ENCODE data around the gene TTR.

Gene TTR

DNA sequence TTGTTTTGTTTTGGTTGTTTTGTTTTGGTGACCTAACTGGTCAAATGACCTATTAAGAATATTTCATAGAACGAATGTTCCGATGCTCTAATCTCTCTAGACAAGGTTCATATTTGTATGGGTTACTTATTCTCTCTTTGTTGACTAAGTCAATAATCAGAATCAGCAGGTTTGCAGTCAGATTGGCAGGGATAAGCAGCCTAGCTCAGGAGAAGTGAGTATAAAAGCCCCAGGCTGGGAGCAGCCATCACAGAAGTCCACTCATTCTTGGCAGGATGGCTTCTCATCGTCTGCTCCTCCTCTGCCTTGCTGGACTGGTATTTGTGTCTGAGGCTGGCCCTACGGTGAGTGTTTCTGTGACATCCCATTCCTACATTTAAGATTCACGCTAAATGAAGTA lies at the start of gene TTR:
Gene TTR, plus strand, starts transcription at position 250 of the 400 bp plus-strand sequence. Its CDS starts 26 bp downstream, at position 276.
- no peak for DNase-seq

DNA sequence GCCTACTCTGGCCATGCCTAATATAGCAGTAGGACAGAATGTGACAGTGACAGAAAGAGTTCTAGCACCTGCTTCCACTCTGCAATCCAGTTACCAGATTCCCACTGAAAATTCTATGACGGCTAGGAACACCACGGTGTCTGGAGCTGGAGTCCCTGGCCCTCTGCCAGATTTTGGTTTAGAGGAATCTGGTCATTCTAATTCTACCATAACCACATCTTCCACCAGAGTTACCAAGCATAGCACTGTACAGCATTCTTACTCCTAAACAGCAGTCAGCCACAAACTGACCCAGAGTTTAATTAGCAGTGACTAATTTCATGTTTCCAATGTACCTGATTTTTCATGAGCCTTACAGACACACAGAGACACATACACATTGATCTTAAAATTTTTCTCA lies 45.2 kb upstream of the TTR start:
- DNase-seq = no peak

DNA sequence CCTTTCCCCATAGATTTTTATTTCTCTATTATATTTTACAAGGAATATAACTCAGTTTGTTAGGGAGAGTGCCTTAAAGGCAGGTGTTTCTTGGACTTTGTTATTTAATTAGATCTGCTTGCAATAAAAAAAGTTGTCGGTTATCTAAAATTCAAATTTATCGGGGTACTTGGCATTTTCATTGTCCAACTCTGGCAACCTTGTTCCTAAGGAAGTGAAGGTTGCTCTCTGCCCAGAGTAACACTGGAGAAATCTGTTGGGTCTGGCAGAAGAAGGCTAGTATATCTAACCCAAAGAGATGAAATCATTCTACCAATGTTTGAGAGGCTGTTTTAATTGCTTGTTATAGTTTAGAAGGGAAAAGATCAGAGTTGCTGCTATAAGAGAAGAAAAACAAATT lies 42.8 kb upstream of the TTR start:
- no peak for DNase-seq

DNA sequence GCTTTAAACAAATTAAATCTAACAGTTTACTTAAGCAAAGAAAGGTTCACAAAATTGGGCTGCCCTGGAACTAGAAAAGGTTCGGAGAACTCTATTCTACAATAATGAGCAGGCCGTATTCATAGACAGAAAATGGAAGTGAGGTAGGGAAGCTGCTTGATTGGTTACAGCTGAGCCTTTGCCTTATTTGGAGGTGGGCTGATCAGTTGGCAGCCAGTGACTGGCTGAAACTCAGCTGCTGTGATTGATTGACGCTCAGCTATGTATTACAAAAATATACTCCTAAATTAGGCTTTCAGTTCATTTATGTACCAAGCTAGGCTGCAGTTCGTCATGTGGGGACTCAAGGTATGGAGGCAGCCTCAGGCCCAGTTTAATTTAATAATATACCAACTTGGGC lies 42.3 kb upstream of the TTR start:
- DNase-seq = no peak

DNA sequence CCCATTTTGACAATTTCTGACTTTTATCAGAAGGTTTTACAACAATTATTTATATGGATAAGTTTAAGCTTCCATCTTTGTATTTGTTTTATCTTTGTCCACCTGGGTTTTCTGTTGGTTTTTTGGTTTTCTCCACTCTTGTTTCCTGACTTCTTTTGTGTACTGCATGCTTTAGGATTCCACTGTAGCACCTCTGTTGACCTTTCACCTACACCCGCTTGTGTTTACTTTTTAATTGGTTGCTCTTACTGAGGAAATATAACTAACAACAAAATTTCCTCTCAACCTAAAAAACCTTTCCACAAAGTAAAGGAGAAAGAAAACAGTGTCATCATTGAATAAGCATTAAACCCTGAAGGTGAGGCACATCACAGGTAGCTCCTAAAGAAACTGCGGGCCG lies 39.8 kb upstream of the TTR start:
- DNase-seq = no peak

DNA sequence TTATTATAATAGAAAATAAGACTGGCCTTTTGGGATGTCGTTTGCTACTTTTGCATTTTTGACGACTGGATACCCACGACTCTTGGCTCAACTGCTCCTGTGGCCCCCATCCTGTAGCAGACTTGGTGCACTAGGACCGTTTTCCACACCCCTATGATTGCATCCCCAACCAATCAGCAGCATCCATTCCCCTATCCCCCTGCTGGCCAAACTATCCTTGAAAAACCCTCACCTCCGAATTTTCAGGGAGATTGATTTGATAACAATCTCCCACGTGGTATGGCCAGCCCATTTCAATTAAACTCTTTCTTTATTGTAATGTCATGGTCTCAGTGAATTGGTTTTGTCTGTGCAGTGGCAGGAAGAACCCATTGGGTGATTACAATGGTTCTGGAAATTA lies 37.9 kb upstream of the TTR start:
- DNase-seq = no peak

DNA sequence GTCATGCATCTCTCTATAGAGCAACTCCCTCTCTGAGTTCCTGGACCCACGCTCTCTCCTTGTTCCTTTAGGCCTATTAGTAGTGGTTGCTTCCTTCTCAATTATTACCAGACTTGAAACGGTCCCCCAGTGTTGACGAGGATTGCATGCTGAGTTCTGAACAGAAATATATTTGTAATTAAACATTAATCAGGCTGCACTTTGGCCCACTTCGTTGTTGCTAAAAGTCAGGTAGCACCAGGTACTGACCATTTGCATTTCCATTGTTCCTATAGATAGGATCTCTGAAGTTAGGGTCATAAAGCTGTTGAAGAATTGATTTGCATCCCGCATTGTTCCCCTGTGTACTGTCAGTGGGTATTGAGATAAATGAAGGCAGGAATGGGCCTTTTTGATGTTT lies 36.9 kb upstream of the TTR start:
- no peak for DNase-seq

DNA sequence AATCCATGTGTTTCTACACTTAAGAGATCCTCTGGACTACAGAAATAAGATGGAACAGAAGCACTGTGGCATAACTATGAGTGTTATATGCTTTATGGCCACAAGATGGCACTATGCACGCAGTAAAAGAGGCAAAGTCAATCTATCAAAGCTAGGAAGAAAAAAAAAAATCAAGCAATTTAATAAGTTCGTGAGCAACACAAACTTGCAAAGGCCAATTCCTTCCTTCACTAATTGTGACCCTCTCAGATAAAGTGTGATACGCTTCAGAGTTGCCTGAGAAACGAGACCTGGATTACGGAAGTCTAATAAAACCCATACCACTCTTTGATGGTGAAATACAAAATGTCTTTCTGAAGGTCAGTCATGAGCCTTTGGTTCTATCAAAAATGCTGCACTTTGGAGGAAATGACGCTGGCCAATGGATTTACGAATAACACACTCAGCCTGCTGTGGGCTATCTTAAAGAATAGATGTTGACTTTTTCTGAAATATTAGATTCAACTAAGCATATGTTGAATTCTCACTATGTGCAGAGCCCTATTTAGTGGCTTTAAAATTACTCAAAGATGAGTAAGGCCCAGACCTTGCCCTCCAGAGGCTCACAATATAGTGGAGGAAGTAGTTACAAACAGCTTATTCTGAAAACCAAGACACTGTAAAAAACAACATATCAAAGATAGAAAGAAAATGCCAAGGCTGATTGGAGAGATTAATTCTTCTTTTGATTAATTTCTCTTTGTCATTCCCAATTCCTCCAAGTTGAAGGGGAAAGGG lies 35.5 kb upstream of the TTR start:
- DNase-seq = no peak

DNA sequence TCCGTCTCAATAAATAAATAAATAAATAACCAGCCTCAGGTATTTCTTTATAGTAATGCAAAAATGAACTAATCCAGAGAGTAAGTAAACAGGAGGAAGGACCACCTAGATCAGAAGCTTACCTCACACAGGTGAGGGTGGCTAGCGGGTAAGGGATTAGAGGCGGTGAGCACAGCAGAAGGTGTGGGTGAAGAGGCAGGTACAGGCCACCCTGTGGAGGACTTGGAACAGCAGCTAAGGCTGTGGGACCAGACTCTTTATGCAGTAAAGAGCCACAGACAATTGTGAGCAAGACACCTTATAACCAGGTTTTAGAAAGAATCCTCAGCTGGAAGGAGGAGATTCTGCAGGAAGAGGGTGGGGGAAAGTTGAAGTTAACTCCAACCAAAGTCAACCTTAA lies 34.2 kb upstream of the TTR start:
- DNase-seq = no peak

DNA sequence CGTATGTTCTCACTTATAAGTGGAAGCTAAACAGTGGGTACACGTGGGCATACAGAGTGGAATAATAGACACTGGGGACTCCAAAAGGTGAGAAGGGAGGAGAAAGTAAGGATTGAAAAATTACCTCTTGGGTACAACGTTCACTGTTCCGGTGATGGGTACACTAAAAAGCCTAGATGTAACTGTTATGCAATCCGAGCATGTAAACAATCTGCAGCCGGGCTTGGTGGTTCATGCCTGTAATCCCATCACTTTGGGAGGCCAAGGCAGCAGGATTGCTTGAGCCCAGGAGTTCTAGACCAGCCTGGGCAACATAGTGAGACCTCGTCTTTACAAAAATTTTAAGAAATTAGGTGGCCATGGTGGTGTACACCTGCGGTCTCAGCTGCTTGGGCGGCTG lies 33.1 kb upstream of the TTR start:
- DNase-seq = no peak

DNA sequence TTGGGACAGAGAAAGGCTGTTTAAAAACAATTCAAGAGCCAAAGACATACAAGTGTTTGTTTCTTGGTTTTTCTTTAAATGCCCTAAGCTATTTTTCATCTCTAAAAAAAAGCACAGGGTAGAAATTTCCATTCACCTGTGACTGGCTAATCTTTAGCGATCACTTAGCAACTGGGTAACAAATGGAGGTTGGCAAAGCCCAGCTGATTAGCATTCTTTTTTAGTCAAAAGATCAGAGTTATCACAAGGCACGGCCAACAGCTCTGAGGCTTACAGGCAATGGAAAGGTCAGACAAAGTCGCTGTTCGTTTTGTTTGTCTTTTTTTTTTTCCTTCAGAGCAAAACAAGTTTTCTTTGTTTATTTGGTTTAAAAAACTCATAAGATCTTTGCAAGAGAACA lies 29.0 kb upstream of the TTR start:
- no peak for DNase-seq

DNA sequence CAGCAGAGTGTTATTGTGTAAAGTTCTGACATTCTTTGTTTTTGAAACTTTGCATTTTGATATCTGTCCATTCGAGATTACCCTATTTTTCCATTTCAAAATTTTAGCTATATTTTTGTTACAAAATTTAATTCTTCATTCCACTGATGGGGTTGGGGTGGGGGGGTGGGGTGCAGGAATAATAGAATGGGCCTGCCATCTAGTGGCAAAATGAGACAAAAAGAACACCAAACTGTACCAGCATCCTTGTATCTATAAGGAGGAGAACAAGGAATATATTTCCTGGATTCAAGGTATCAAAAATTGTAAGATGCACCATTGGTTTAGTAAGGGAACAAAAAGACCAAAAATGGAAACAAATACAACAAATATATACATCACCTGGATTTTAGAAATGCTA lies 27.9 kb upstream of the TTR start:
- DNase-seq = no peak

DNA sequence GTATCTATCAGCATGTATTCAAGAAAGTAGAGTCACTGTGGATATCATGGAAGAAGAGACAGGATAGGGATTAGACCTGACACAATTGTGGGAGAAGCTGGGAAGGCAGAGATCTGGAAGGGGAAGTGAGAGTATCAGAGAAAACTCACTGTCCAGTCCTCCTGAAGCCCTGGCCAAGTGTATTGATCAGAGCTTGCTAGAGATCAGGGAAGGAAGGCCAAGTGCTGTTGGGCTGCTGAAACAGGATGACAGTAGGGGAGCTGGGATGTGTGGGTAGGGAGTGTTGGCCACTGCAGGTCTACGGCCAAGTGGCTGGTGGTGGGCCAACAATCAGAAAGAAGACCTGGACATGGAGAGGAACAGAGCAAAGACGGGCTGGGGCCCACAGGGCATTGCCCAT lies 26.3 kb upstream of the TTR start:
- DNase-seq = no peak

DNA sequence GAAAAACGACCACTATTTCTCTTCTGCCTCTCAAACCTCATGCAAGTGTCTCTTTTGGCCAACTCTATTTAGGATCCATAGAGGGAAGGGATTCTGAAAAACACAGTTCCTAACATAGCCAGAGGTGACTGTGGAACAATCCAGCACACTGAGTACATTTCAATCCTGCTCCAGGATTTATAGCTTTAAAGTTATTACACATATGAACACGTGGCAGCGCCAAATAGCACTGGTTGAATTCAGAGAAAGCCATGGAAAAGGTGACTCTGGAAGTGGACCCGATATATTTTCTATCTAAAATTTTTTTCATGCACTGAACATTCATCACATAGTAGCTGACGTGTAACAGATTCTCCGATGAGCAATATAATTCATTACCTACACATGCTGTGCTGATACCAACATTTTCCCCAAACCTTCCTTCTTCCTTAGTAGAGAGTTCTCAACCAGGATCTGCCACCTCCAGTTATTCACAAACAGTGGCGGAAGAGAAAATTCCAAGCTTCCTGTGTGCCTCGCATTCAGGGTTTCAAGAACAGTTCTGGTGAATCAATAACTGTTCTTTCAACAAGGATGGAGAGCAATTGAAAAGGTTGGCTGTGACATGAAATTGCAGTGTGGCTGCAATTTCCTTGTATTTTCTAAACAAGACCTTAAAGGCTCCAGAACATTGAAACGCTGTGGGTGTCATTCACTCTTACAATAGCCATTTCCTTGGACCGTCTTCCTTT lies 25.7 kb upstream of the TTR start:
- no peak for DNase-seq

DNA sequence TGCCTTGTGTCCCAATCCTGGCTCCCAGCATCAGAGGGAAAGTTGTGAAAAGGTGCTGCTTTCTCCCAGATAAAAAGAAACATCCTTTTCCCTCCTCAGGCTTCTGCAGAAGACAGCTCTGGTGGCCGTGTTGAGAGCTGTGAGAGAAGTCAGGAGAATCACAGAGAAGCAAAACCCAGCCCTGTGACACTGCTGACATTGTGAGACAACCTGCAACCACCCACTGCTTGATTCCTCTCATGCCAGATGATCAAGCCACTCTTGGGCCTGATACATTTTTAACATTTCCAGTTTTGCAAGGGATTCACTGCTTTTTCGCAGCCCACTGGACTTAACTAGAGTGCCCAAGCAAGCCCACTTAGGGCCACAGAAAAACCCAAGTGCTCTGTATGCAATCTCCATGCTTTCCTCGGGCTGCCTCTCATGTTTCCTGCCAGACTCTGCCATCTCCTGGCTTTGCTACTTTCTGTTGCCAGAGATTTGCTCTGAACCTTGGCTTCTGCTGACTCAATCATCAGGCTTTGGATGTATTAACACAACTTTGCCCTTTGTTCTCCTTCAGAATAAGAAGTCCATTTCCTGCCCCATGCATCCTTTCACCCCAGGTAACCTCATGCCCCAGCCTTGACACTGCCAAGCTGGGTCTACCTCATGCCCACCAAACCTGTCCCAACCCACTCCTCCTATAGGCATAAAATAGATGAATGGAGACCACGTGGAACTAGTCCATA lies 24.9 kb upstream of the TTR start:
- no peak for DNase-seq

DNA sequence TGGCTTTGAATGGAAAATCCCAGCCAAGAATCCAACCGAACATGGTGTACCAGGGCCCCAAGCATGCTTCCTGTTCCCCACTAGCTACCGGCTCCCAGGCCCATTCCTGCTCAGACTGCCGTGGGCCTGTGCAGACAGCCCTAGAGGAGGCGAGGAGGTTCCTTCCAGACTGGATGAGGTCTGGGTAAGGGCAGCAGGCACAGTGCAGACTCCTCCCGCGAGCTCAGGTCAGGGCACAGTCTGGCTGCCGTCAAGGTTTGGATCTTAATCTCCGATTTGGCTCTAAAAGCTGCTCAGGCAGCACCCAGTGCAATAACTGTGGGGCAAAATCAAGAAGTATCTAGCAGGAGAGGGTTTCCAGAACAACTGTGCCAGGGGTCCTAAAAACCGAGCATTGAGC lies 19.3 kb upstream of the TTR start:
- no peak for DNase-seq

DNA sequence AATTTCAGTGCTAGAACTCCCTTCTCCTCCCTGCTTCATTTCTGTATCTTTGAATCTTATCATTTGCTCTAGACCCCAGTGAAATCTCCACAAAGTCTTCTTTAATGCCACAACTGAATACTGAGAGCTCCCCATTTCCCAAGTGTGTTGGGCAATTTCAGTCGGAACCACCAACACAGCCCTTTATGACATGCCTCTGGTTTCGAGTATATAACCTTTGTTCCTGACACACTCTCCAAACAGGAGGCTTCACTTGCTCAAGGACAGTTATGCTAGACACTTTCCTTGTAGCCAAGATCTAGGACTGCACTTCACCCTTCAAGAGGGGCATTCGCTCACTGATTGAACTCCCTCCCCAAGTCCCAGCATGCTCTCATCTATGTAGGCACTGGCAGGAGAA lies 18.6 kb upstream of the TTR start:
- no peak for DNase-seq

DNA sequence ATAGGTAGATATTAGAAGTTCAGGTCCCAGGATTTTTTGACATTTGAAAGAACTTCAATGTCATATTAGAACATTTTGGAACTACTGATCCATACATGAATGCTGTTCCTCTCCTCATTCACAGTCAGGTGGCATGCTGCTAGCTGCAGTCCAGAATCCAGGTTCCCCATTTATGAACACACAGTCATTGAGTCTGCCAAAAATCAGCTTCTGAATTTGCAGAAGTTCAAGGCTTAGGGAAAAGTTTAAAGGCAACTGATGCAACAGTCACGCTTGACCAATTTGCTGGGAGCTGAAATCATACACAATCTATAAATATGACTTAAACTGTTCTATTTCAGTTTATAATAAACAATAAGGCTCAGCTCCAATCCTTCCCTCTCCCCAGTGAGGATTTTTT lies 17.3 kb upstream of the TTR start:
- DNase-seq = no peak

DNA sequence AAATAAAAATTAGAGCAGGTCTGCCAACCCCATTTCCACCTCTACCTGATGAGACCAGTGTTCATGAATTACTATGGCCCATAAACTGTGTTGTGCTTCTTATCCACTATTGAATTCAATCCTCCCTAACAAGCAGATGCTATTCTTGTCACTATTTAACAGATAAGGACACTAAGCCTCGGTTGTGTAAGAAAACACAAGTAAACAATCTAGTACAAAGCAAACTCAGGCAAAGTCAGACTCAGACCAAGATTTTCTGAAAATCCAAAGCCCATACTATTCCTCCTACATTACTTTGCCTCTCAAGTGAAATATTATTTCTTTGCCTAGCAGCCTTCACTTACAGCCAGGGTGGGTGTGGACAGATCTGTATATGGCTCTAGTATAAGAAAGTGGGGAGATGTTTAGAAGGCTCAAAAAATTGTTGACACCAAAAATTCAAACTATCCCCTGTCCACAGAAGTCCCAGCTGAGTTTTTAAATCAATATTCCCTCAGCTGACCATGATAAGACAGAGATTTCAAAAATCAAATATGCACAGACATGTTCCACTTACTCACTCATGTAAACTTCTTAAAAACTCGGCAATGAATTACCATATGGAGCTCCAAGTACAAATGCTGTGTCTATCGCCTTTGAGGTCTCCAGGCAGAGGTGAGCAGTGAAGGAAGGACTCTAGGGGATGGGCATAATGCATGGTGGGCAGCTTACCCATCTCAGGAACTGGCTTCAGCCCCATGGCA lies 16.0 kb upstream of the TTR start:
- no peak for DNase-seq

DNA sequence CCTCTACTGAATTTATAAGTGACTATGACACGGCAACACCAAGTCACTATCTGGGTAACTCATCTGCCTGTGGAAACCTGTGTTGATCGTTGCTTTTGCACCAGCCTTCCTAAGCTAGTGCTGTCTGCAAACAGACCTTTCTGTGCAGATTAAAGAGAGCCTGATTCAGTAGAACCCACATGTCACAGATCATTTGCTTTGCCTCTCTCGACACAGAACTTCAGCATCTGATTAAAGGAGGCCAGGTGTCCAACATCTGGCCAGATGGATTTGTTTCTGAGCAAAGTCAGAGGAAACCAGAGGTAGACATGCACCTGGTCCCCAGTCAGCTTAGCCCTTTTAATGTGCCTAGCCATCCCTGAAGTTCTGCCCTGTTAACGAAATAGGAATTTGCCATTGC lies 15.0 kb upstream of the TTR start:
- no peak for DNase-seq

DNA sequence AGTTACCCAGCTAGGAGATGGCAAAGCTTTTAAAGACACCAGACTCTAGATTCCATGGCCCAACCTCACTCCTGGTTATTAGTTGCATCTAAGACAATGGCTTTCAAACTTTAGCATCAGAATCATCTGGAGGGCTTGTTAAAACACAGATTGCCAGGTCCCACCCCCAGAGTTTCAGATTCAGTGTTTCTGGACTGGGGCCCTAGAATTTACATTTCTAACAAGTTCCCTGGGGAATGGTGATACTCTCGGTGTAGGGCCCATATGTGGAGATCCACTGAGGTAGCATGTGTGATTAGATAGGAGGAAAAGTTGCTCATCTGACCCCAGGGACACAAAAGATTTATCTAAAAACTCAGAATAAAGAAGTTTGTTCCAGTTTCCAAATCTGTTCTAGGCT lies 14.5 kb upstream of the TTR start:
- DNase-seq = no peak

DNA sequence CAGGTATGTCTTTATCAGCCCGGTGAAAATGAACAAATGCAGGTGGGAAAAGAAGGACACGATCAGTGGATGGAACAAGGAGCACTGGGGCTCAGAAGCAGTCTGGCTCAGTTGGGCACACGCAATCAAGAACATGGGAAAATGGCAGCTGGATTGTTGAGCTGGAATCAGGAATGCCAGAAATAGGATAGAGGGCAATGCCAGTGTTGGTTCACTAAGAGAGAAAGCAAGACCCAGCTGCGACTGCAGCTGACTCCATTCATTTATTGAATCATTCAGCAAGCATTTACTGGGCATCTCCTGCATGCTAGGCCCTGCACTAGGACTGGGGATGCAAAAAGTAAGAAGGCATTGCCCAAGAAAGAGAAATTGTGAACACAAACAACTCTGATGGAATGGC lies 13.6 kb upstream of the TTR start:
- no peak for DNase-seq

DNA sequence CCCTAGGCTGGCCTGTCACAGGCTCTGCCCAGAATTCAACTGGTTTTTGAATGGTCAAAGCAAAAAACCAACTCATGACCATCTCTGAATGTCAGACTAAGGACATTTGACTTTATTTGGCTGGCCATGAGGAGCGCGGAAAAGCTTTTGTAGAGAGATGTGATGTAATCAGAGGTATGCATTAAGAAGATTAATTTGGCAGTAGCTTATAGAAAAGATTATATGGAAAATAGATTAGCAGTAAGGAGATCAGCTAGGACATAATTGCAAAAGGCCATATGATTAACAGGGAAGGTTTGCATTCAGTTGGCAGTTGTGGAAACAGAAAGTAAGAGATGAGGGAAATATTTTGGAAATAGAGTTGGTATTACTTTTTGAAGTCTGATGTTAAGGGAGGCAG lies 12.3 kb upstream of the TTR start:
- DNase-seq = no peak
